NCI-H146 treated with DMSO at 0.1 percent for 48 hours (cell line): Measurements from ENCODE around the gene CRISP1.
"Not testable (repeated sequence)": the region's sequence is repeated elsewhere in the genome, so short reads cannot be mapped to it uniquely, and the experiment has no call there.

Experiments
- DNase-seq: peaks from one replicate; lab custom pipeline; 2025; ENCODE audit not compliant: unreplicated experiment; lab: John Stamatoyannopoulos, UW

CRISP1 gene

DNA sequence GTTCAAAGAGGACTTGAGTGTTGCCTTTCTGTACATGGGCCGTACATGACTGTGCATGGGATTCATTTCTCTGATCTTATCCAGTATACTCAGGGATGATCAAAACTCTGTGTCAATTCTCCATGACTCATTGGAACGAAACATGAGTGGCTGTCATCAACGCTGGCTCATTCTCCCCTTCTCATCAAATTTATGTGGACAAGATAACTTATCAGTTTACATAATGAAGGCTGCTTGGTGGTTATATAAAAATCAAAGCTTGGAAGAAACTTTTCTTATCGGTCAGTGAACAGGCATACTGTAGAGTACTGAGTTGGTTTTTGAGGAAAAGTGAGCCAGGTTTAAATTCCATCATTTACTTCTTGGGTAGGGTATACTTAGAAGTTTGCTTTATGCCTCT is 24.9 kb downstream of the CRISP1 start:
- no peak for DNase-seq

DNA sequence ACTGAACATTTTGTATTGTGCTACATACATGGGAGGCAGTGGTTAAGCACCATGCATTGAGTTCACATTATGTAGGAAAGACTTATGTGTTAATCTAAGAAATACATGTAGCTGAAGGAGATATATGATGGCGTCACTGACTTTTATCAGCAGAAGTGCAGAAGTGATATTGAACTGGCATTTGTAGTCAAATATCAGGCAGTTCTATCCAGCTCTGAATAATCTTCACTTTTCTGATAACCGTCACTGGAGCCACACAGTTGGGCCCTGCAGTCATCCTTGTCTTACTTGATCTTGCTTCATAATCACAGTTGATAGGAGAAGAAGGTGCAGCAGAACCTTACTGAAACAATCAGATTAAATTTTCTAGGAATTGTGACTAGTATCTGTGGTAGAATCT is 26.4 kb downstream of the CRISP1 start:
- DNase-seq: no peak

DNA sequence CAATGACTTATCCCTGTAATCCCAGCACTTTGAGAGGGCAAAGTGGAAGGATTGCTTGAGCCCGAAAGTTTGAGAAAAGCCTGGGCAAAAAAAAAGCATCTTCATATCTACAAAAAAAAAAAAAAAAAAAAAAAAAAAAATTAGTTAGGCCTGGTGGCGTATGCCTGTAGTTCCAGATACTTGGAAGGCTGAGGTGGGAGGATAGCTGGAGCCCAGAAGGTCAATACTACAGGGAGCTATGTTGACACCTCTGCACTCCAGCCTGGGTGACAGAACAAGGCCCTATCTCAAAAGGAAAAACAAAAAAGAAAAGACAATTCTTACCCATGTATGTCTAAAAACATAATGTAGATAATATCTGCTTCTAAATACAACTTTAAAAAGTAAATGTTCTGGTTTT is 27.2 kb downstream of the CRISP1 start:
- no peak for DNase-seq

DNA sequence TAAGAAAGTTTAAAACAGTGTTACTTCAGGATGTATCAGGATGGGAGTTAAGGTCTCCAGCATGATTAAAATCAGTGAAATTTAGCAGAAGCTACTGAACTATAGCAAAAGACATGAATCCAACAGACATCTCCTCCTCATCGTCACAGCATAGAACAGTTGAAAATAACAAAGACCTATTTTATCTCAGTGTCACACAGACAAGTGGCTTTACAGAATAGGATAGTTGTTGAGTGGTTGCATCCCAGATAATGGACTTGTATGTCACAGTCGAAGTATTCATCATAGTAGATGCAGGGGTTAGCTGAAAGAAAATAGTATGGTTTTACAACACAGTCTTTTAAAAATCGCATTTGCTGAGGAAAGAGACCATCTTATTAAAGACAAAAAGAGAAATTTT is 31.2 kb downstream of the CRISP1 start:
- DNase-seq: no peak

DNA sequence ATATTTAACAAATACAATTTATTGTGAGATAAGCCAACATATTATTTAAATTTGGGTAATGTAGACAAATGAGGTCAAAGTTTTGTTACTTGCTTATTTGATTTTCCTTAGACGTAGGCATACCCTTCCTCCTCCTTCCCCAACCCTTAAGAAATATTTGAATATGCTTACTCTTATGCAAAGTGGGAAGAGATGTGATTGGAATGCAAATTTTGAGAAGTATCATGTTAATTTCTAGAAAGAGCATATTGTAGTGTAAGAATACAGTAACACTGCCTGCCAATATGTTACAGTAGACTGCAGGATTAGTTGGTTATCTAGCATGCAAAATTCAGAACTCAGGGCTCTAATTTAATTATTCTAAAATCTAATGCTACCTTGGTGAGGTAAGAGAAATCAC is 32.9 kb downstream of the CRISP1 start:
- no peak for DNase-seq

DNA sequence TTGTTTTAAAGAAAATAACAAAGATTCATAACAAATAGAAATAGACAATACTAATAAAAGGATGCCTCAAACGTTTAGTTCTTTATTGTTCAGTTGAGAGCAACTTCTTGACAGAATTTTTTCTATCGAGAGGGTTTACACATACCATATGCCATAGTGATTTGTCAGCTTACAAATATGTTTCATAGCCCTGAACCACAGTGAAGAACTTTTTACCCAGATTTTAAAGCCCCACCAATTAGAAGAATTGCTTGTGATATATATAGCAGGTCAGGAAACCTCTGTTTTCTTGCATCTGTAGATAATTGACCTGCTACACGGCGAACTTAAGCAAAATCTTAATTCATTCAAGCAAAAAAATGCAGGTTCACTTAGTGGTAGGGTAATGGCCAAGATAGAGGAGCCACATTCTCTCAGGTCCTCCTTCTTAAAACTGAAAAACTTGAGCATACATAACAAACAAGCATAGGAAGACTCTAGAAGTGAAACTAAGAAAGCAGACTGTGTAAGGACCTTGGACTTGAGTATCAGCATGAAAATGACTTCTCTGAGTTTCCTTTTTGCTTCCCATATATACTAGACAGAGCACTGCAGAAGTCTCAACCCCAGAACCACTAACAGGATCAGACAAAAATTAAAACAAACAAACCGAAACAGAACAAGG is 39.5 kb downstream of the CRISP1 start:
- no peak for DNase-seq

DNA sequence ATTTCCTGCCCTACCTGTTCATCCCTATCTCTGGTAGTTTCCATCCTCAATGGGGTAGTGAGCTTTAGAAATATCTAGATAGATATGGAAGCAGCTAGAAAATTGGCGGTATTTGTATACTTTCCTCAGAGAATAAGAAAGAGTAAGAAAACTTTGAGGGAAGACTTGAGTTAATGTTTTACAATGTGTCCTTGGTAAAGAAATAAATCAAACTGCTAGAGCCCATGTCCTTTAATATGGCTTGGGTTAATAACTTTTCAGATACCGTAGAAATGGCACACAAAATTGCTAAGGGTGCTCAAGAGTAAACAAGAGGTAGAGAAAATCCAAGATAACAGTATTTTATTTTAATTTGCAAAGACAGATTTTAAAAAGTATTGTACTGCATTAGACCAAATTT is 51.2 kb downstream of the CRISP1 start:
- DNase-seq: no peak

DNA sequence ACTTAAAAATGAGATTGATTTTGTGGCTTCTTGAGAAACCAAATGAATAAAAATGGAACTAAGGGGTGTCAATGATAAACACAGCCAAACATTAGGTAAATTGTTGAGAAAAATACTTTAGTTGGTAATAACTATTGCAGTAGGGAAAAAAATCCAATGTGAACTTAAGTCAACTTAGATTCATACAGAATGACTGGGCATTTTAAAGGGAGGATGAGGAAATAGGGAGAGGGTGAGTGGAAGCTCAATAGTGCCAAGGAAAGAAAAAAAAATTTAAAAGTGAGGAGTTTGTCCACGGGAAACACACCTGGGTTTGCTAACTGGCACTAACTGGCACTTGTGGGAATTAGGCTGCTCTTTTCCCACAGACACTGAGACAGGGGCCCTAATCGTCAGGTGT is 53.1 kb downstream of the CRISP1 start:
- no peak for DNase-seq

DNA sequence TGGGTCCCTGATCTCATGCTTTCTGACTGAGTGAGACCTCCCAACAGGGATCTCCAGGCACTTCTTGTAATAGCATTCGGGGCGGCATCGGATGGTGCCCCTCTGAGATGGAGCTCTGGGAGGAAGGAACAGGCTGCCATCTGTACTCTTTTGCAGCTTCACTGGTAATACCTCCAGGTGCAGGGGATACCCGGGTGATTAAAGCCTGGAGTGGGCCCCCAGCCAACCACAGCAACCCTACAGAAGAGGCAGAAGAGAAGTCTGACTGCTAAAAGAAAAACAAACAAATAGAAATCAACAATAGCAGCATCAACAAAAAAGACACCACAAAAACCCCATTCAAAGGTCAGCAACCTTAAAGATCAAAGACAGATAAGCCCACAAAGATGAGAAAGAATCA is 60.2 kb downstream of the CRISP1 start:
- DNase-seq: no peak

DNA sequence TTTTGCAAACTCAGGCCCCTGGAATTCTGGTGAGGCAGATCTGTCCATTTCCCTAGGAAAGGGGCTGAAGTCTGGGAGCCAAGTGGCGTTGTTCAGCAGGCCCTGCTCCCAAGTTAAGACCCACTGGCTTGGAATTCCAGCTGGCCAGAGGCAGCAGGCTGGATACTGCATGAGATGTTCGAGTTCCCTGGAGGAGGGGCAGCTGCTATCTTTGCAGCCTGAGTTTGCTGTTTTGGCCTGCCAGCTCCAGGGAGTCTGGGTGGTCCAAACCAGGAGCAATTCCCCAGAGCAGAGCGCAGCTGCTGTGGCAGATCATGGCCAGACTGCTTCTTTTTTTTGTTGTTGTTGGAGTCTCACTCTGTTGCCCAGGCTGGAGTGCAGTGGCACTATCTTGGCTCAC is 61.1 kb downstream of the CRISP1 start:
- DNase-seq: no peak

DNA sequence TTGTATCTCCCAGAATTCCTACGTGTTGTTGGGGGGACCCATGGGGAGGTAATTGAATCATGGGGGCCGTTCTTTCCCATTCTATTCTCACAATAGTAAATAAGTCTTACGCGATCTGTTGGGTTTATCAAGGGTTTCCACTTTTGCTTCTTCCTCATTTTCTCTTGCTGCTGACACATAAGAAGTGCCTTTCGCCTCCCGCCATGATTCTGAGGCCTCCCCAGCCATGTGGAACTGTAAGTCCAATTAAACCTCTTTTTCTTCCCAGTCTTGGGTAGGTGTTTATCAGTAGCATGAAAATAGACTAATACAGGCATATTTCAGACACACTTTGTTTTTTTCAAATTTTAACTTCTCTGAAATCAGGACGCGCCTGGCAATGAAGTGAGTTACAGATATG is 64.8 kb downstream of the CRISP1 start:
- no peak for DNase-seq

DNA sequence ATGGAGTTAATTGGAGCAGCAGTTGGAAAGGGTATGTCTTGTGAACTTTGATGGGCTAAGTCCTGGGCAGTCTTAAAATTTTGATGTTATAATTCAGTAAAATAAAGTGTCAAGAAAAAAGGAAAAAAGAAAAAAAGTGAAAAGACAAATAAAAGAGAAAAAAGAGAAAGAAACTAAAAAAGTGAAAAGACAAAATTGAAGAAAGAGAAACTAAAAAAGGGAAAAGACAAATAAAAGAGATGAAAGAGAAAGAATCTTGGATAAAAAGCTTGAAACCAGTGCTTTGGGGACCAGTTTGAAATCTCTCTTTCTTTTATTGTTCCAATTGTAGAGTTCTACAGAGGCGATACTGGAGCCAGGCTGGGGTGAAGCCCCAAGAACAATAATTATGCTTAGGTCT is 67.2 kb downstream of the CRISP1 start:
- DNase-seq: no peak

DNA sequence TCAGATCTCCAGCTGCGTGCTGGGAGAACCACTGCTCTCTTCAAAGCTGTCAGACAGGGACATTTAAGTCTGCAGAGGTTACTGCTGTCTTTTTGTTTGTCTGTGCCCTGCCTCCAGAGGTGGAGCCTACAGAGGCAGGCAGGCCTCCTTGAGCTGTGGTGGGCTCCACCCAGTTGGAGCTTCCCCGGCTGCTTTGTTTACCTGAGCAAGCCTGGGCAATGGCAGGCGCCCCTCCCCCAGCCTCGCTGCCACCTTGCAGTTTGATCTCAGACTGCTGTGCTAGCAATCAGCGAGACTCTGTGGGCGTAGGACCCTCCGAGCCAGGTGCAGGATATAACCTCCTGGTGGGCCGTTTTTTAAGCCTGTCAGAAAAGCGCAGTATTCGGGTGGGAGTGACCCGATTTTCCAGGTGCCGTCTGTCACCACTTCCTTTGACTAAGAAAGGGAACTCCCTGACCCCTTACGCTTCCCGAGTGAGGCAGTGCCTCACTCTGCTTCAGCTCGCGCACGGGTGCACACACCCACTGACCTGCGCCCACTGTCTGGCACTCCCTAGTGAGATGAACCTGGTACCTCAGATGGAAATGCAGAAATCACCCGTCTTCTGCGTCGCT is 69.4 kb downstream of the CRISP1 start:
- DNase-seq: not testable (repeated sequence)

DNA sequence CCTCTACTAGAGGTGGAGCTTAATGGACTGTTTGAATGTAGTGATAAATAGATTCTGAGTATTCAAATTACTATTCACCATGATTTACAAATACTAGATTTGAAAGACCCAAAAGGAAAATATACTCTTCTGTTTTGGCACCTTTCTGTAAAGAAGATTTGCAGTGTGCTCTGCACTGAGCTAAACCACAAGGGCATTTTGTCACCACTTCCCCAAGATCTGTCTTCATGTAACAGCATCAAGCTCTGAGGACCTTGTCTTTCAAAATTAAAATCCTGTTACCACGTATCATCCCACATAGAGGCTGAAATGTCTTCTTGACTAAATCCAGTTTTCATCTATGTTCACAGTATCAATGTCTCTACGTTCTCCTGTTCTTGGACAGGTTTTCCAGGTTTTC is 76.0 kb downstream of the CRISP1 start:
- no peak for DNase-seq

DNA sequence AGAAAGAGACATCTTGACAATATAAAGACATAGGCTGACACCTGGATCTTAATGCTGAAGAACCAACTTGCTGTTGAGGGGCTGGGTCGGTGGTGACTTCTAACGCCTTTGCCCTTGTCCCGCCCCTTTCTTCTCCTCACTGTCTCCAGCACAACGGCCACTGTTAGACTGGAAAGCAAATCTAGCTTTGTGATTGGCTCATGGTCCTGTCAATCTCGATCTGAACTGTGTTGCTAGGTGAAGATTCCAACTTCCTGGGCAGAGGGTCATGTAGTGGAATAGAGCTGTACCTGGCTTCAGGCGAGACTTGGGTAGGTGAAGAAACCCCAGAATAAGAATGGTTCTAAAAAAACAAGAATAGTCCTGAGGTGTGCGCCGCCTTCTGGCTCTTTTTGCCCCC is 79.2 kb downstream of the CRISP1 start, which contains the start of gene PGK2:
PGK2 (minus strand) TSS at position 110 of the 400 bp plus-strand sequence; CDS start at position 12, 98 bp downstream.
- DNase-seq: no peak

DNA sequence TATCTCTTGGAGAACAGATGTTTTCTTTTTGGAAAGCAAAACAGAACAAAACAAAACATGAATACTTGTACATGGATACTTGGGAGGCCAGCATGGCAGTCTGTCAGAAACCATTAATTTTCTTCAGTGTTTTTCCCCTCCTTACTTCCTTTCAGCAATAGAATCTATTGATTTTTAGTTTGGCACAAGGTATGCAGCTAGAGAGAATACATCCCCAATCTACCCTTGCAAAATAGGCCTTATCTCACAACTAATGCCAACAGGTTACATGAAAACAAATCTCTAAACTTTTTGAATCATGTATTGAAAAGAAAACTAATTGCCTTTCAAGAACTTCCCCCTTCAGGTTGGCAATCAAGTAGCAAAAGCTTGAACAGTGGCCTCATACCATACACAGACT is 82.1 kb downstream of the CRISP1 start:
- DNase-seq: no peak
